ENCODE results near the gene CYB561A3. TPM values are rescaled to one million over a fixed set of nuclear protein-coding genes. Genes with fewer than 3 reads are reported as not detected.

CYB561A3 gene
- total and polyA plus RNA-seq, 2 donors (not counting 1 experiment from before 2014, with no cell fraction given), result 248 to 756 TPM

GRCh38 chr11:61345954-61346843 is 15.5 kb downstream of the CYB561A3 start:
- Mint-ChIP-seq H3K27me3 (no peaks in the 10 kb centered on the region), H3K4me3 (no peak overlapping the region), H3K27ac (peak overlapping the region; percentile 85), H3K9me3 (ENCODE audit: insufficient read depth) (no peaks in the 10 kb centered on the region), H3K4me1 (peaks cover 30% of the 10 kb centered on the region)
- Histone ChIP-seq H4K20me1 (ENCODE audit: control insufficient read depth, insufficient read depth, low read length, poor library complexity, severe bottlenecking) (peaks cover 44% of the 10 kb centered on the region), H3K27ac (ENCODE audit: low read length in 2 of 2) (peak overlapping the region in 1 of 2 donors; percentile 66), H3K9ac (ENCODE audit: low read length) (no peak overlapping the region), H3K4me1 (ENCODE audit: control insufficient read depth in 2 of 2, insufficient read depth in 2 of 2, low read length in 2 of 2) (peaks cover 0 to 10% of the 10 kb centered on the region in 2 donors), H3K79me2 (ENCODE audit: control insufficient read depth, insufficient read depth, low read length) (peaks cover 8% of the 10 kb centered on the region), H3K27me3 (replicated peaks in 1 of 4; ENCODE audit: control extremely low read depth in 1 of 4, control insufficient read depth in 3 of 4, insufficient read depth in 4 of 4, low read length in 3 of 4) (no peaks in the 10 kb centered on the region), H3K4me3 (ENCODE audit: control extremely low read depth in 1 of 5, extremely low read depth in 1 of 5, insufficient read depth in 1 of 5, low read depth in 2 of 5, low read length in 4 of 5) (no peak overlapping the region), H3K9me3 (ENCODE audit: control extremely low read depth in 1 of 3, control insufficient read depth in 2 of 3, insufficient read depth in 1 of 3, low read length in 2 of 3) (no peaks in the 10 kb centered on the region), H3K4me2 (replicated peaks; ENCODE audit: low read depth, low read length, poor library complexity, severe bottlenecking) (no peak overlapping the region), H2AFZ (ENCODE audit: insufficient read depth, low read depth, low read length, poor library complexity, severe bottlenecking) (no peak overlapping the region), H3K36me3 (replicated peaks in 1 of 2; ENCODE audit: control extremely low read depth in 1 of 2, control insufficient read depth in 1 of 2, extremely low read depth in 1 of 2, insufficient read depth in 2 of 2, low read length in 1 of 2) (peaks cover 0 to 65% of the 10 kb centered on the region in 2 experiments)
- WGBS (ENCODE audit: insufficient coverage), result 78% methylated on average over 13 of the region's 14 CpGs
- ChIA-PET POLR2A (interaction anchor here (0.9 to 2.0 kb wide), 3 partner anchors 9 to 47 kb away, joined by 3 to 9 read pairs (median 3); partner anchors contain the start of genes CYB561A3, TMEM138 and TMEM216), CTCF (interaction anchor here (0.6 to 2.0 kb wide), 4 partner anchors 10 to 323 kb away, joined by 3 to 10 read pairs (median 4); partner anchors contain the start of genes DDB1 and TKFC)
- intact Hi-C loops (cut with micrococcal nuclease), result no loop called here
- ATAC-seq (ENCODE audit: low read depth) (no peak), DNase-seq (no peak)
- TF ChIP-seq CTCF (IDR thresholded peaks at IDR 0.05) (no peak), EZH2 (IDR thresholded peaks at IDR 0.05; ENCODE audit: borderline replicate concordance, insufficient read depth, low read depth, low read length, poor library complexity, severe bottlenecking) (no peak)

Data from B cell (primary cell).